ENCODE measurements around the gene ADARB1.

ADARB1 gene

DNA sequence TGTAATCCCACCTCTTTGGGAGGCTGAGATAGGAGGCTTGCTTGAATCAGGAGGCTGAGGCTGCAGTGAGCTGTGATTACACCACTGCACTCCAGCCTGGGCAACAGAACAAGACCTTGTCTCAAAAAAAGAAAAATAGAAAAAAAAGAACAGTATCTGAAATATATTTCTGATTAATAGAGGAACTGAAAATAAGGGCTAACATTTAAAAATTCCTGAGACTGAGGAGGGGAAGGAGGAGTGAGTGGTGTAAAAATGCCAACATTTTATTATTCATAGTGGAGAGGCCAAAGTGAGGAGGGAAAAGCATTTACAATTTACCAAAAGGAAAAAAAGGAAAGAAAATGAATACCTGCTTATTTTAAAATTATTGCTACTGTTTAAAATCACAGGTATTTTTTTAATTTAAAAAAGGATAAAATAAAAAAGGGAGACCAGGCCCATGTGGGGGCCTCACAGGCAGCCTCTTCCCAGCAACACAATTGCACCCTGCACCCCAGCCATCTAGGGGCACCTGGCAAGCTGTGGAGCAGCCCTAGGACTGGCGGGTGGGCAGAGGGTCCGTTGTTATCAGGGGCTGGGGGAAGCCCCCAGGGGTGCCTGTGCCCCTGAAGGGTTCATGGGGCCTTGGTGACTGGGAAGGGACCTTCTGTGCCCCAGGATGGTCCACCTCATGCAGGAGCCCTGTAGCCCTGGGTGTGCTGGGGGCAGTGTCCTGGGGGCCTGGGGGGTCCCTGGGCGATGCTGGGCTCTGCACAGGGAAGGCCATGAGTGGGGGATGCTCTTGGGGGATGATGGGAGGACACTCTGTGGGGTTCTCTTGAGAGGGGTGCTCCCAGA, 34.8 kb upstream of the ADARB1 start:
- no peak for DNase-seq

DNA sequence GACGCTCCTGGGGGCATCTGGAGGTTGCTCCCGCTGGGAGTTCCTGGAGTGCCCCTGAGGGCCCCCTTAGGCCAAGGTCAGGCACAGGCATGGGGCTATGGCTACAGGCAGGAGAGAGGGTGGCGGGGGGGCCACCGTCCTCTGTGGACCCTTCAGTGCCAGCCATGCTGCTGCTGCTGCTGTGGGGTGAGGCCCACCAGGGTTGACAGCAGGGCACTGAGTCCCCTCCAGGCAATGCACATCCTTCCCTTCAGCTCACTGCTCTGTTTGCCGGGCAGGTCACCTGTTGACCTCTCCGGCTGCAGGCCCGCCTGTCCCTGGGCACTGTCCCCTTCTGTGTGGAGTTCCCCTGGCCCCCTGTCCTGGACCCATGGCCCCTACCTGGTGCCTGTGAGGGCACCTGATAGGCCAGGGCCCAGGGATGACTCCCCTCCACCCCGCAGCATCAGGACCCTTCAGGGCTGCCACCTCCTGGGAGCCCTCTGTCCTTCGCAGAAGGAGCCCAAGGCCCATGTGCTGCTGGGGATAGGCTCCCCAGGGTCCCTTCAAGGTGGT, 34.1 kb upstream of the ADARB1 start:
- no peak for DNase-seq

DNA sequence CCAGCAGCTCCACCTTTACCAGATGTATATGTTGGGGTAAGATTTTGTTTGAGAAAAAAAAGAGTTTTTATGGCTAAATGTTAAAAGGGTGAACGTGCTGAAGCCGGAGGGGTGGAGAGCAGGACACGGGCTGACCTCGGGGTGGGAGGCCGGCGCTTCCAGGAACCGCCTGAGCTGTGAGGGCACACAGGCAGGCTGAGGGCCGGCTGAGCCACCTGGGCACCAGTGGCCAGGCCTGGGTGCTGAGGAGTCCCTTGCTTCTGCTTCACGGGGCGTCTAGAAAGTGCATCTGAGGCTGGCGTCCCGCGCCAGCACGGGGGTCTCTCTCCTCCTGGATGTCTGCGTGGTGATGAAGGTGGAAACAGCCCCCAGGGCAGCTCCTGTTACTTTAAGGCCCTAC, 33.6 kb upstream of the ADARB1 start:
- DNase-seq = no peak

DNA sequence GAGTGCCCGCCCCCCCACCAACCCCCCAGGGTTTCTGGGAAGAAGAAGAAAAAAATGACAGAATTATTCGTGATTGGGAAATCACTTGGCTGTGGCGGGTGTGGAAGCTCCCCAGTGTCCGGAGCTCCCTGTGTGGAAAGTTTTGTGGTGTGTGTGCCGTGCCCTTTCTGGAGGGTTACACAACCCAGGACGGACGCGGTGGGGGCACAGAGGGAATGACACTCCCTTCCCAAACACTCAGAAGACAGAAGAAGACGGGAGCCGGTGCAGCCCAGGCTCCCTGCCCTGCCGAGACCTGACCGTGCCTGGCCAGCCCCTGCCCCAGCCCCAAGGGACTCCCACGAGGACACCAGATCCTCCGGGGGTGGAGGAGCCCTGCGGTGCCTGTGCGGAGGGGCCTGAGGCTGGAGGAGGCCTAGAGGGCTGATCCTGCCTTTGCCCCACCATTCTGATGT, 33.0 kb upstream of the ADARB1 start:
- DNase-seq = no peak

DNA sequence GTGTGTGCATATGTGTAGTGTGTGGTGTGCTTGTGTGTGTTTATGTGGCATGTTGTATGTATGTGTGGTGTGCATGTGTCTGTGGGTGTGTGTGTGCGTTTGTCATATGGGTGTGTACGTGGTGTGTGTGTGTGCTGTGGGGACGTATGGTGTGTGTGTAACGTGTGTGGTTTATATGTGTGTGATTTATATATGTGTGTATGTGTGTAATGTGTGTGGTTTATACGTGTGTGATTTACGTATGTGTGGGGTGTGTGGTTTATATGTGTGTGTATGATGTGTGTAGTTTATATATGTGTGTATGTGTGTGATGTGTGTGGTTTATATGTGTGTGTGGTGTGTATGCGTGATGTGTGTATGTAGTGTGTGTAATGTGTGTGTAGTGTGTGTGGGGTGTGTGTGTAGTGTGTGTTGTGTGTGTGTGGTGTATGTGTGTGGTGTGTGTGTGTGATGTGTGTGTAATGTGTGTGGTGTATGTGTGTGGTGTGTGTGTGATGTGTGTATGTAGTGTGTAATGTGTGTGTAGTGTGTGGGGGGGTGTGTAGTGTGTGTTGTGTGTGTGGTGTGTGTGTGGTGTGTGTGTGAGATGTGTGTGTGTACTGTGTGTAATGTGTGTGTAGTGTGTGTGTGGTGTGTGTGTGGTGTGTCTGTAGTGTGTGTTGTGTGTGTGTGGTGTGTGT, 32.3 kb upstream of the ADARB1 start:
- DNase-seq = no peak

DNA sequence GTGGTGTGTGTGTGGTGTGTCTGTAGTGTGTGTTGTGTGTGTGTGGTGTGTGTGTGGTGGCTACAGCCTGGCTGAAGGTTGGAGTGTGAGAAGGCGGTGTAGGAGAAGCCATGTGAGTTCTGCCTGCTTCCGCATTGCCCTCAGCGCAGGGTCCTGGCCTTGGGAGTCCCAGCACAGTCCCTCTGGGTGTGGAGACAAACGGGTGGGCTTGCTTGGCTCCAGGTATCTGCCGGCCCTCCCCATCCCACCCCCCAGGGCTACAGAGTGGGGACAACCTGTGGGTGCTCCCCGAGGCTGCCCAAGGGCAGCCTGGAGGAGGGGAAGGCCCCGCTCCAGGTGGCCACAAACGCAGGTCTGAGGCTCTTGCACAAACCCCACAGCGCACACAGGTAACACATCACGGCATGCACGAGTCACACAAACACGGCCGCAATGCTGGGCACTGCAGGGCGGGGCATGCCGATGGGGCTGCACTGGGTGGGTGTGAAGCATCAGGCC, 31.7 kb upstream of the ADARB1 start:
- DNase-seq = no peak

DNA sequence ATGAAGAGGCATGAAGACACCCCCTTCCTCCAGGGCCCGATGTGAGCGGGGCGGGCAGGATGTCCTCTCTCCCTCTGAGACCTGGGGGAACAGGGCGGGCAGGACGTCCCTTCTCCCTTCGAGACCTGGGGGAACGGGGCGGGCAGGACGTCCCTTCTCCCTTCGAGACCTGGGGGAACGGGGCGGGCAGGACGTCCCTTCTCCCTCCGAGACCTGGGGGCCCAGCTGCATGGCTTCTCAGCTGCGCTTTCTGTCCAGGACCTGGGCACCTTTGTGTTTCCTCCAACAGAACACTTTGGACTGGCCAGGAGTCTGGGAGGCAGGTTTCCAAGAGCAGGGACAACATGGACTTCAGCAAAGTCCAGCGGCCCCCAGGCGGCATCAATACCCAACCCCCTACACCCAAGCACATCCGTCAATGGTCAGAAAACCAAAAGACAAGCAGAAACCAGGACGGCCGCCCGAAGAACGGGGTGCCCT, 30.8 kb upstream of the ADARB1 start:
- DNase-seq = no peak

DNA sequence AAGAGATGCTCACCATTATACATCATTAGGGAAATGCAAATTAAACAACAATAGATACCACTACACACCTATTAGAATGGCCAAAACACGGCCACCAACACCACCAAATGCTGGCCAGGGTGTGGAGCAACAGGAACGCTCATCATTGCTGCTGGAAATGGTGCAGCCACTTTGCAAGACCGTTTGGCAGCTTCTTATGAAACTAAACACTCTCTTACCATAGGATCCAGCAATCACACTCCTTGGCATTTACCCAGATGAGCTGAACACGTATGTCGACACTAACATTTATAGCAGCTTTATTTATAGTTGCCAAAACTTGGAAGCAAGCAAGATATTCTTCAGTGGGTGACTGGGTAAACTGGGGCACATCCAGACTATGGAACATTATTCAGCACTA, 28.9 kb upstream of the ADARB1 start:
- DNase-seq = no peak

DNA sequence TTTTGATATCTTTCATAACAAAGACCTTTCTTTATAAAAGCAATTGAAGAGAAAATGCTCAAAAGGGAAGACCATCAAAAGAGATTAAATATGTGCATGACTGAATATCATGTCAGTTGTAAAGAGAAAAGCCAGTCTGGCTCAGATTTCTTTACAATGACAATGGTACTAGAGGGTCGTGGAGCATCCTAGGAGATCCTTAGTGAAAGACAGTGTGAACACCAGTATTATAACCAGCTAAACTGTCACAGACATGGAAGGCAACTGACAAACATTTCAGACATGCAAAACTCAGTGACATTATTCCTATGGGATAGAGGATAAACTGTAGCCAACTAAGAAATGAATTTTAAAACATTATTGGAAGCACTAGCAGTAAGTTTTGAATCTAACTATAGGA, 27.1 kb upstream of the ADARB1 start:
- no peak for DNase-seq

DNA sequence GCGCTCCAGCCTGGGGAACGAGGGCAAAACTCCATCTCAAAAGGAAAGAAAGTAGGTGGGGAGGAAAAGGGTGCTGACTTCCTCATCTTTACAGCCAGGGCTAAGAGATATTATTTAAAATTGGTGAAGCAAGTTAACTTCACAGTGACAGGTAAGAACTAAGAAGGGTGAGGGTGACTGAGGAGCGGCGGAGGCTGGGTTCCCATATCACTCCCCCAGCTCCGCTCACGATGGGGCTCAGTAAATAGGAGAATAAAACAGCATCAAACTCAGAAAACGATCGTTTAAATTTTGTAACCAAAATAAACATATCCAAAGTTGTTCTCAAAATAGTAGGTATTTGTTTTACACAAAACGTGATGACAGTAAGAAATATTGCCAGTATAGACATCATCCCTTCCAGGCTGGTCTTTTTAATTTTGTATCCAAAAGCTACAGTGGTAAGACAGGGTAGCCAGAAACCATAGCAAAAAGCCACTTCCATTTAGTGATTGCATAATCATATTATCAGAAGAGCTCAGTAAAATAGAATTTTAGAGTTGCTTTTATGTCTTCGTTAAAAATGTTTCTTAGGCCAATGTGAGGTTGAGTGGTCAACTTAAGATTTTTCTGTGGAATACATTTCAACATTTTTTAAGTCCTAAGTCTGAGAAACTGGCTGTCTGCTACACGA, 26.2 kb upstream of the ADARB1 start:
- no peak for DNase-seq

DNA sequence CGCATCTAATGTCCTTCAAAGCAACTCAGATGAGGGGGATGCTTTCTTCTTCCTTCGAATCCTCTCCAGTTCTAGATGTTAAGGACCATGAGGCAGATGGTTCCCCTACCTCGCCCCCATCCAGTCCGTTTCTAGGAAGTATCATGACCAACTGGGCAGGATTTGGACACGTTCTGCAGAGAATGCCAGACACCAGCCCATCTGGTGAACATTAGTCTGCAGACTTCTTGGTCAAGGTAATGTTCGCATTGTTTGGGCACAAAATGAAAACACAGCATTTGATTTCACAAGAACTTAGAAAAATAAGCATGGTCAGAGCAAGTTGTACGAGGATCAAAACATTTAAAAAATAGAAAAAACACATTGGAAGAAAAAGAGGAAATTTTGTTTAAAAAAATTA, 25.4 kb upstream of the ADARB1 start:
- DNase-seq = no peak

DNA sequence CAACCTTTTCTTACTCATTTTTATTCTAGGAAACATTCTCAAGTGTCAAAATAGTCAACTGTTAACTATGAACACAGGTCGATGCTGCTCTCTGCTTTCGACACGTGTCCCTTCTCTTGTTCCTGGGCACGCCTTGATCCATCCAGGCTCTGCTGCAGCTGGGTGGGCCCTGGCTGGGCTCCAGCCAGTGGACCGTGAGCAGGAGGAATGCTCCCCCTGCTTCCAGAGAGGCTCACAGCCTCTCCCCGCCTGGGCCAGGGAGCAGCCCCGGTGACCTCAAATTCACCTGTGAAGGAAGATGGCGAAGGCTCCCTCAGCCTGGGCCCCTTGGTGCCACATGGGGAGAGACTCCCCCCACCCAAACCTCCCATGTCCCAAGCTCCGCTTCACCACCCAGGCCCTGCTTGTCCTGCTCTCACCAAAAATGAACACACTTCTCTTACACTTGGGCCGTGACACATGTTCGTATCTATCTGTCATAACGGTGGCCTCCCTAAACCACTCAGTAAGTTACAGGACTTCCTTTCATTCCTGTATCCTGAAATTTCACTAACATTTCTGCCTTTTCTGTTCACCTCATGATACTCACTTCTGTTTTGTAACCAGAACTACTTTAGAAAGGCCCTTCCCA, 24.6 kb upstream of the ADARB1 start:
- DNase-seq = no peak

DNA sequence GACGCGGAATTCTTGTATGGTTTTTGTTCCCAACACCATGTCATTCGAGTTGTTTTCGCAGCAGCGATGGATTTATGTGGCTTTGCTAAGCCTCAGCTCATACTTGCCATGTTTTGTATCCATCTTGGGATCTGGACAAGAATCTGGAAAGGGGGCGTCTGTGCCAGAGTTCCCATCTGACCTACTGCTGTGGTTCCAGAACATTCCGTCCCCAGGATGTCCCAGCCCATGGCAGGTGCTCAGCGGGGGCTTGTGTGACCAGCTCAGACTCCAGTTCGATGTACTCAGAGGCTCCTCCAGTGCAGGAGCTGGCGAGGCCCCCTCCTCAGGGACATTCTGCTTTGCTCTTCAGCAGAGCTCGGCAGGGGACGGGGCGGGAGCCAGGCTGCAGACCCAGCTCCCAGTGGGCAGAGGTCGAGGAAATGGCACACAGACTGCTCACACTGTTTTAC, 24.0 kb upstream of the ADARB1 start:
- no peak for DNase-seq

DNA sequence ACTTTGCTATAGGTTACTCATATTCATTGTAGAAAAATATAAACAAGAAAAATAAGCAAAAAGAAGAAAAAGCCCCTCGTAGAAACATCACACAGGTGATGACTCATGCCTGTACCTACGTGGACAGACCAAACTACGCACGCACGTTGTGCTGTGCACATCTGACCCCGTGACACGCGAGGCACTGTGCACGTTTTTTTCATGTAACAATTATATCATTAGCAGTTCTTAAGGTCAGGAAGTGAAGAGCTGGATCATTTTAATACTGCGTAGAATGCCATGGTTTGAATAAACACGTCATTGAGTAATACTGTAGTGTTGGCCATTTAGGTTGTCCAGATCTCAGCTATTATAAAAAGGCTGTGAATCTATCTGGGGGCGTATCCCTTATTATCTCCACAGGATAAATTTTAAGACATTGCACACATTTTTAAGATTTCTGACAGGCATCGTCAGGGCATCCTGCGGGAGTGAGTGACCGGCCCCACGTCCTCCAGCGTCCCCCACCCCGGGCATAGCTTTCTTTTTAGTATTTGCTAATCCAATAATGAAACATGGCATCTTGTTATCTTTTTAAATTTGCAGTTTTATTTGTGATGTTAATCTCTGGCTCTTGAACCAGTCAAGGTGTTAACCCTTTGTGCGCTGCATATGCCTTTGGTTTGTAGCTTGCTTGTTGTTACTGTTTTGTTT, 23.4 kb upstream of the ADARB1 start:
- no peak for DNase-seq

DNA sequence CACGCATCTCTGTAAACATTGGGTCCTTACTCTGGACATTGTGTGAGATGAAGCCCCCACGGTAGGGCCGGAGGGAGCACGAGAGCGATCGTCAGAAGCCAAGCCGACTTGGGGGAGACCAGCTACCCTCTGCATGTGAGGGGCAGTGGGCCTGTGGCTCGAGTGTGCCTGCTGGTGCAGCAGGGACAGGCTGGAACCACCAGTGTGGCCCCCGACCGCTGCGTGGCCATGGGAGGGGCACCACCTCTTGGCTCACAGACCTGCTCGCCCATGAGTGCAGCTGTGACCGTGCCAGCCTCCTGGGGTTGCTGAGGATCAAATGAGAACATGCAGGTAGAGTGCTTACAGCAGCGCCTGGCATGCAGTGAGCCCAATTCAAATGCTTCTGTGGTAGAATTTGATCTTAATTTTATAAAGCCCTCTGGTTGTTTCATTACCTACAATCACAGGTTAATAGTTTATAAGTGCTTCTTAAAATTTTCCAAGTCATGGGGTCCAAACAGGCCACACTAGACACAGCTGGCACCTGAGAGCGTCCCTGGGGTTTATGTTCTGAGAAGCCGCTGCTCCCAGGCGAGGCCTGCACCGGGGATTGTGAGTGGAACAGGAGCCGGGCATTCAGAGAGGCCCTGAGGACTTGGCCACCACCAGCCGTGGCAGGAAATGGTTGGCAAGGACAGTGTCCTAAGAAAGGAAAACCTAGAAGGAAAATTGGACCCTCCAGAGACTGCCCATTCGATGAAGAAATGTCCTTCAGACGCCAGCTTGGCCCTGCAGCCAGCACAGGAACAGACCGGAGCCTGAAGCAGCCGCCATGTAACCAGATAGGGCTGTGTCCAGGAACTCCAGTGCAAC, 22.6 kb upstream of the ADARB1 start:
- DNase-seq = no peak

DNA sequence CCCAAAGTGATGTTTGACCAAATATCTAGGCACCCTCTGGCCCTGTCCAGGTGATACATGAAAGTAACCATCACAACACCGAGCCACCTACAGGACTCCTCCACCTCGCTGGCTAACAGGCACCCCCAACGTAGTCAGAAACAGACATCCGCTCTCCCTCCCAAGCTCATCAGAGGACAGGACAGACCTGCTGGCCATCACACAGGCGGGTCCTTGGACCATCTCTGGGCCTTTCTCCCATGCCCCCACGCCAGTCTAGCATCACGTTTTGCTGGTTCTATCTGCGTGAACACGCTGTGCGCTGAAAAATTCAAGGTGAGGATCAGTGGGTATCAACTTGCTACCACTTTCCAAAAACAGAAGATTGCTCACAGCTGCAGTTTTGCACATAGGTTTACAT, 21.4 kb upstream of the ADARB1 start:
- DNase-seq = no peak

DNA sequence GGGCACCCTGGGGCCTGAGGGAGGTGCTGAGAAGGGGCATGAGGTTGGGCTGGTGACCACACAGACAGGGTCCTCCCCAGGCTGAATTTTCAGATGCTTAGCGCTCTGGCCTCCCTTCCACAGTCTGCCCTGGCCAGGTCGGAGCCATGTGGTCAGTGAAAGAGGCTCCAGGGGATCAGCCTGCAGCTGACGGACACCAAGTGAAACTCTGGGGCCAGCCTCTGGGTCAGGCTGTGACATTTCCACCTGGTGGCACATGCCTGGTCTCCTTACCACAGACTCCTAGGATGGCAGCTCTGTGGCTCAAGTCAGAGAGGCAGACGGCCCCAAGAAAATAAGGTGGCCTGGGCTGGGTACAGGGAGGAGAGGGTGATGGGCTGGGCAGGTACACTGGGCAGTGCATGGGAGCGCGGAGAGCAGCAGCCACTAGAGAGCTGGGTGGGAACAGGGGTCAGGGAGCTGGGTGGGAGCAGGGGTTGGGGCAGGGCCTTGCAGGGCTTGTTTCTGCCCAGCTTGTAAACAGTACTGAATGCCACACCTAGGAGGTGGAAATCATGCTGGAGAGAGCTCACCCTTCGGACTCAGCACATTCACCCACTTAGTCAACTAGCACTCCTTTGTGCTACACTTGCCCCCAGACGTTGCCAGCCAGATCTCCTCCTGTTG, 20.7 kb upstream of the ADARB1 start:
- no peak for DNase-seq

DNA sequence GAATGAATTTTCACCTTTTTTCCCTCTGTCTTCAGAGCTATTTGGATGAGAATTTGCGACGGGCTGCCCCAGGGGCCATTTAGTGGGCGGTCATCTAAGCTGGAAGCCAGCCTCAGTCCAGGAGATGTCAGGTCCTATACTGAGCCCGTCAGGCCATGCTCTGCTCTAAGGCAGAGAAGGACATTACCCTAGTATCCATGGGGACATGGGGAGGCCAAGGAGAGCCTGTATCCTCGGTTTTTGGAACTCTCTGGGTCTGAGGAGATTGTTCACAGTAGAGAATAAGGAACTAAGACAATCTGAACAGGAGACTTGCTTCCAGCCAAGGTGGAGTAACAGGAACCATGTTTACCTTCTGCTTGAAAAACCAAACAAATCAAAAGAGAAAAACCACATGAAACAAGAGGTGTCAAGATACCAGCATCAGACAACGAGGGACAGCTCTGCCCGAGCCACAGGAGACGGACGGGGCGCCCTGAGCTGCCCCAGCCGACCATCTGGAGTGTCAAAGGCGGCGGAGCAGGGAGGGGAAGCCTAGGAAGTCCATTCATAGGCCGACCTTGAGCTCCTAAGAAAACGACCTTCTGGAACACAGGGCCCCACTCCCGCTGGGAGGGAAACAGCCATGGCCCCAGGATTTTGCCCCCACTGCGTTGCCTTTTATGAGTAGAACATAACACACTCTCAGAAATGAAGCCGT, 20.0 kb upstream of the ADARB1 start:
- DNase-seq = no peak

DNA sequence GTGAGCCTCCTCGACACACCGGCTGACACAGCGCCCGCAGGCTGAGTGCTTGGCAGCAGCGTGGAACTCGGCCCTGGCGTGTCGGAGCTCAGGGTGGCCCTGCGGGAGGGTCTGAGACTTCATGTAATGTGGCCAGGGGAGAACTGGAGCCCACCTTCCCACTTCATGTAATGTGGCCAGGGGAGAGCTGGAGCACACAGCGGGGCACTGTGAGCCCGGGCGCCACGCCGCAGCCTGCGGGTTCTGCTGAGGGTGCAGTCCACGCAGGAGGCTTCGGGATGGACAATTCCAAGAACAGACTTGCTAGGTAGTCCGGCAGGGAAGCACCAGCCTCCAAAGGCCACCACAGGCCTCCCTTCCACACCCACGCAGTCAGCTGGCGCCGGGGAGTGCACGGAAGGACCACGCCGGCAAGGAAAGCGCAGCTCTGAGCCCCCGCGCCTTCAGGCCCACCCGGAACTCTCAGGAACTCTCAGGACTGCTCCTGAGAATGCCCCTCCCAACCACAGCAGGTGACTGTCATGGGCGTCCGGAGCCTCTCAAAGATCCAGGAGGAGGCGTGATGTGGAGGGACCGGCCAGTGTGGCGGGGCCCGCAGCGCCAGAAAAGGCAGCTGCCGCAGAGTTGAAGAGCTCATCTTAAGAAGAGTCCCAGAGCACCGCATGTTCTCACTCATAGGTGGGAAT, 19.3 kb upstream of the ADARB1 start:
- DNase-seq = no peak
